ENCODE results near the gene CDK5RAP2. TPM values are rescaled to one million over a fixed set of nuclear protein-coding genes. Genes with fewer than 3 reads are reported as not detected.
"Not testable (repeated sequence)": the region's sequence is repeated elsewhere in the genome, so short reads cannot be mapped to it uniquely, and the experiment has no call there.

CDK5RAP2 gene
- total RNA-seq, result 54.7 TPM
- long read RNA-seq, full-length matches to known transcripts, result 5 of 26 reads
- long read RNA-seq, partial matches to known transcripts, result 15 of 26 reads
- long read RNA-seq, other reads (novel, unspliced or antisense), result 6 of 26 reads

DNA sequence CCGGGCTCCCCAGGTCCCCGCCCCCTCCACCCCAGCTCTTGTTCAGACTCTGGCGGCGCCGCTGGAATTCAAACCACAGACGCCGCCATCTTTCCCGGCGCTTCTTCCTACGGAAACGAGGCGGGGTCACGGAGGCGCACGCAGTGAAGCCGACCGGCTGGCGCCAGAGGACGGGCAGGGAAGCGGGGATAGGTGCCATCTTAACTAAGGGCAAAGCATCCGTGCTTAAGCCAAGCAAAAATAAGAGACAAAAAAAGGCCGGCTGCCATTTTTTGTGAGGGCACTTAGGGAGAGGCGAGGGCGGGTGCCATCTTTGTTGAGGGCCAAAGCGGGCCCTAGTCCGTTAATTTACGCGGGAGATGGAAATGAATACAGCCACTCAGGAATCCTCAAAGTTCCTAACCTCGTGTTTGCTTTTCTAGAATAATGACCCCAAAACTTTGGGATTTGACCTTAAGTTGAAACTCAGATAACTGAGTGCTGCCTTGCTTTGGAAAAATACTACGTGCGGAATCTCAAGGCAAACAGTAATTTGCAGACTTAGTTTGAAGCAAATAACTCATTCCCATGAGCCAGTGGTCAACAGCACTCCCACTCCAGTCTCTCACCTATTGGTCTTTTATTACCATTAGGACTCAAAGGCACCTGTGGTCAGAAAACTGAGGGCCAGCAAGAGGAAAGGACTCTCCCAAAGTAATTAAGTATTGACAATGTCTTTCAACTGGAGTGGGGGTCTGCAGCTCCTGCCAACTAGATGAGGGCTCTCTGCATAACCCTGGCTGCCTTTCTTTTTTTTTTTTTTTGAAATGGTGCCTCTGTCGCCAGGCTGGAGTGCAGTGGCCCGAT, at the start of gene CDK5RAP2:
CDK5RAP2 (minus strand) TSS at position 117 of the 846 bp plus-strand sequence. CDS start 189 bp downstream, outside the sequence.
- H3K27me3 ChIP-seq (ENCODE audit: low read depth), result no peaks in the 10 kb centered on the region
- TF ChIP-seq, protein P1, sequence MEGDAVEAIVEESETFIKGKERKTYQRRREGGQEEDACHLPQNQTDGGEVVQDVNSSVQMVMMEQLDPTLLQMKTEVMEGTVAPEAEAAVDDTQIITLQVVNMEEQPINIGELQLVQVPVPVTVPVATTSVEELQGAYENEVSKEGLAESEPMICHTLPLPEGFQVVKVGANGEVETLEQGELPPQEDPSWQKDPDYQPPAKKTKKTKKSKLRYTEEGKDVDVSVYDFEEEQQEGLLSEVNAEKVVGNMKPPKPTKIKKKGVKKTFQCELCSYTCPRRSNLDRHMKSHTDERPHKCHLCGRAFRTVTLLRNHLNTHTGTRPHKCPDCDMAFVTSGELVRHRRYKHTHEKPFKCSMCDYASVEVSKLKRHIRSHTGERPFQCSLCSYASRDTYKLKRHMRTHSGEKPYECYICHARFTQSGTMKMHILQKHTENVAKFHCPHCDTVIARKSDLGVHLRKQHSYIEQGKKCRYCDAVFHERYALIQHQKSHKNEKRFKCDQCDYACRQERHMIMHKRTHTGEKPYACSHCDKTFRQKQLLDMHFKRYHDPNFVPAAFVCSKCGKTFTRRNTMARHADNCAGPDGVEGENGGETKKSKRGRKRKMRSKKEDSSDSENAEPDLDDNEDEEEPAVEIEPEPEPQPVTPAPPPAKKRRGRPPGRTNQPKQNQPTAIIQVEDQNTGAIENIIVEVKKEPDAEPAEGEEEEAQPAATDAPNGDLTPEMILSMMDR (IDR thresholded peaks at IDR 0.05), result no peak
- peak; percentile 98 to 99 for ATAC-seq
- peak within 1 kb of the TSS; percentile 80 for H3K27ac ChIP-seq
- peak; percentile 97 for DNase-seq
- H3K9me3 ChIP-seq, result no peaks in the 10 kb centered on the region
- H3K4me3 ChIP-seq, result peak within 1 kb of the TSS; percentile 69
- H3K36me3 ChIP-seq, result peaks cover 9% of the 10 kb centered on the region
- intact Hi-C loops (cut with DNase I), result no loop called here
- peaks cover 16% of the 10 kb centered on the region for H3K4me1 ChIP-seq

DNA sequence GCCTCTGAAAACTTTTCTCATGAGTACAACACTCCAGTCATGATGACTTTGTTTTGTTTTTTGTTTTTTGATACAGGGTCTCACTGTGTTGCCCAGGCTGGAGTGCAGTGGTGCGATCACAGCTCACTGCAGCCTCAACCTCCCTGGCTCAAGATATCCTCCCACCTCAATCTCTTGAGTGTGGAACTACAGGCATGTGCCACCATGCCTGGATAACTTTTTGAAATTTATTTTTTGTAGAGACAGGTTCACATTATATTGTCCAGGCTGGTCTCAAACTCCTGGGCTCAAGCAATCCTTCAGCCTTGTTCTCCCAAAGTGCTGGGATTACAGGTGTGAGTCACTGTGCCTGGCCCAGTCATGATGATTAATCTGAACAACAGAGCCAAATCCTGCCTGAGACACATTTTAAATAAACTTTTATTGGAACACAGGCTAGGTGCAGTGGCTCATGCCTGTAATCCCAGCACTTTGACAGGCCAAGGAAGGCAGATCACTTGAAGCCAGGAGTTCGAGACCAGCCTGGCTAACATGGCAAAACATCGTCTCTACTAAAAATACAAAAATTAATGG, 49.0 kb upstream of the CDK5RAP2 start:
- intact Hi-C loops (cut with DNase I), result not testable (repeated sequence)

DNA sequence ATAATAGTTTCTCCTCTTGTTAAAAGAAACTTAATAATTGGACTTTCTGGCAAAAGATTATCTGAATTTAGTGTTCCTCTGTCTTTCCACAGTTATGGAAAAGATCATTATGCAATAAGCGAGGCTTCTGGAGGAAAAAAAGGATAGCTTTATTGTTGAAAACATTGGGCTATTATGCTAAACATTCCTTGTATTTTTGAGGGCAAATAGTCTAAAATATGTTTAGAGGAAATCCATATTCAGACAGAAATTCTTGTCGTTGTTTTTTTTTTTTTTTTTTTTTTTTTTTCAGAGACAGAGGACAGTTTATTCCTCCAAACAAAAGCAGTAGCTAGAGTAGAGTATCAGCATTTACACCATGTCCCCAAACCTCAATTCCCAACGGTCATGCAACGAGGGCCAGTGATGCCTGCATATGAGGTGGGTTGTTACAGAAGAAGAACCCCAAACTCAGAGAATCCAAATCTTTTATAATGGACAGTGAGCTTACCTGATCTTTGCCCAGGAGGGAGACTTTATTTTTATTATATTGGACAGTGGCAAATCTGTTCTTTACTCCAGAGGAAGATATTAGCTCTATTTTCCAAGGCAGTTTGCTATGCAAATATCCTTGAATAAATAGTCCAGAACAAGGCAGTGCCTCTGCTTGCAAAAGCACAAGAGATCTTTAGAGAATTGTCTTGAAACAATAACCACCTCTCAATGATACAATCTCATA, 48.4 kb upstream of the CDK5RAP2 start:
- intact Hi-C loops (cut with DNase I), result no loop called here
- H3K27ac ChIP-seq, result no peak overlapping the region
- H3K27me3 ChIP-seq (ENCODE audit: low read depth), result no peaks in the 10 kb centered on the region
- H3K4me1 ChIP-seq, result peaks cover 11% of the 10 kb centered on the region
- no peaks in the 10 kb centered on the region for H3K9me3 ChIP-seq
- H3K4me3 ChIP-seq, result no peak overlapping the region
- no peaks in the 10 kb centered on the region for H3K36me3 ChIP-seq
- TF ChIP-seq, protein P1 (IDR thresholded peaks at IDR 0.05), result no peak
- DNase-seq (no peak), ATAC-seq (no peak)

More for the DNA sequence above, 49.0 kb upstream of the CDK5RAP2 start:
- ATAC-seq, result peak in 1 of 2 donors; percentile 50
- H3K4me3 ChIP-seq; H3K9me3 ChIP-seq; DNase-seq; H3K27ac ChIP-seq; H3K27me3 ChIP-seq (ENCODE audit: low read depth); H3K36me3 ChIP-seq: not testable (repeated sequence)
- H3K4me1 ChIP-seq, result peaks cover 11% of the 10 kb centered on the region

DNA sequence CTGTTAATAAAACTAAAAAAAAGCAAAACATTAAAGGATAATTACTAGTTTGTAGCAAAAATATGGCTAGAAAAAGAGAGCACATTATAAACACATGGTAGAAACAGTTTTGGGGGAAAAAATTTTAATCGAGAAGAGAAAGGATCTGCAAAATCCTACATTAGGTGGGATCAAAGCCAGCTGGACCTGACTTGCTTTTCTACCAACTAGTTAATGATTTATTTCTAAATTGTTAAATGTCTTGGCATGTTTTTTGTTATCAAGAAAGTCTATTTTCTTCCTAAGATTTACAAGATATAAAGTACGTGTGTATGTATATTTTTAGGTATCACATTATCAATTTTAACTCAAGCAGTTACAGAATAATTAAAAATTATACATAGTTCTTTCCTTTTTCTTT, 47.1 kb upstream of the CDK5RAP2 start:
- H3K27ac ChIP-seq, result no peak overlapping the region
- TF ChIP-seq, protein P1 (IDR thresholded peaks at IDR 0.05), result no peak
- DNase-seq, result no peak

GRCh38 chr9:120626512-120626911, 46.5 kb upstream of the CDK5RAP2 start:
- DNase-seq, result no peak
- no peak for ATAC-seq
- H3K27ac ChIP-seq, result no peak overlapping the region
- TF ChIP-seq, protein P1 (IDR thresholded peaks at IDR 0.05), result no peak
- no peak overlapping the region for H3K4me3 ChIP-seq
- peaks cover 9% of the 10 kb centered on the region for H3K36me3 ChIP-seq
- intact Hi-C loops (cut with DNase I), result no loop called here
- H3K9me3 ChIP-seq, result no peaks in the 10 kb centered on the region
- peaks cover 11% of the 10 kb centered on the region for H3K4me1 ChIP-seq
- no peaks in the 10 kb centered on the region for H3K27me3 ChIP-seq (ENCODE audit: low read depth)

More for the DNA sequence above, 47.1 kb upstream of the CDK5RAP2 start:
- Histone ChIP-seq H3K36me3 (peaks cover 4% of the 10 kb centered on the region), H3K4me1 (peaks cover 11% of the 10 kb centered on the region), H3K27me3 (ENCODE audit: low read depth) (no peaks in the 10 kb centered on the region), H3K4me3 (no peak overlapping the region), H3K9me3 (no peaks in the 10 kb centered on the region)
- intact Hi-C loops (cut with DNase I), result no loop called here
- no peak for ATAC-seq
